Prostate gland (tissue), 2 donors: ENCODE measurements around the gene URGCP. TPM values are rescaled to one million over a fixed set of nuclear protein-coding genes. Genes with fewer than 3 reads are reported as not detected.

Experiments used
- DNase-seq: peaks from one replicate; pipeline ENCODE4 v3.0.0-alpha.2; 2019; ENCODE audit warnings: low spot score
- H3K27ac ChIP-seq, 2 donors: fragments of 200-600 bp; sonication (generic); 2 replicates each; pipeline ENCODE4 v1.5.1; 2017 to 2019
- H3K27me3 ChIP-seq: fragments of 200-600 bp; sonication (generic); replicated peaks from 2 replicates; pipeline ENCODE4 v1.5.1; 2019; ENCODE audit not compliant: insufficient read depth
- H3K36me3 ChIP-seq, 2 donors: fragments of 200-600 bp; sonication (generic); 1 replicate in 1 of 2; 2 replicates in 1 of 2; pipeline versions ENCODE4 v1.5.1 to v1.8.1; 2017 to 2019
- H3K4me1 ChIP-seq: fragments of 200-600 bp; sonication (generic); replicated peaks from 2 replicates; pipeline ENCODE4 v1.5.1; 2019
- H3K4me3 ChIP-seq, 2 donors: fragments of 200-600 bp; sonication (generic); 2 replicates each; pipeline ENCODE4 v1.5.1; 2017 to 2019
- H3K9me3 ChIP-seq: fragments of 200-600 bp; sonication (generic); 2 replicates; pipeline ENCODE4 v1.5.1; 2017
- POLR2A ChIP-seq: fragments of 450-650 bp; IDR thresholded peaks from one replicate; pipeline ENCODE4 v1.6.1; 2016; ENCODE audit warnings: antibody characterized with exemption, mild to moderate bottlenecking
- POLR2AphosphoS5 ChIP-seq: sonication (generic); formaldehyde crosslinking; IDR thresholded peaks from one replicate; pipeline ENCODE4 v1.6.1; 2017; ENCODE audit warnings: antibody characterized with exemption
- whole genome bisulfite sequencing: methylation state at CpG from one replicate; pipeline ENCODE4 v1.1.5; 2018; 5-methylcytosine and 5-hydroxymethylcytosine counted together
- intact Hi-C: fragments of 100-400 bp; cut with DNase I; formaldehyde crosslinking; loops from one replicate; pipeline ENCODE4 v1.14.2; 2022
- total RNA-seq, 2 donors: library from RNA; depleted of rRNA; stranded (reverse); fragments of >200 nt; gene quantifications; one replicate each; pipeline ENCODE4 v1.1.0, GENCODE V29; 2016
- TF ChIP-seq, protein P1 (sequence below), 4 experiments: fragments of 200-600 bp in 2 of 4; fragments of 450-650 bp in 2 of 4; sonication (generic) in 2 of 4; IDR thresholded peaks; 1 replicate in 3 of 4; 2 replicates in 1 of 4; pipeline ENCODE4 v1.5.1; 2016 to 2019; ENCODE audit warnings: antibody characterized with exemption in 4 of 4, mild to moderate bottlenecking in 2 of 4, moderate library complexity in 2 of 4

URGCP gene
- total RNA-seq, 2 donors from 2014 or later = 22.2 to 30.8 TPM

- Histone ChIP-seq H3K9me3 (no peaks in the 10 kb centered on the region), H3K27me3 (no peaks in the 10 kb centered on the region), H3K36me3 (no peaks in the 10 kb centered on the region), H3K4me1 (no peaks in the 10 kb centered on the region), H3K4me3 (no peak overlapping the region), H3K27ac (no peak overlapping the region)
- 95% methylated on average over 5 of the region's 5 CpGs for WGBS
- intact Hi-C loops = no loop called here
- TF ChIP-seq, protein P1, sequence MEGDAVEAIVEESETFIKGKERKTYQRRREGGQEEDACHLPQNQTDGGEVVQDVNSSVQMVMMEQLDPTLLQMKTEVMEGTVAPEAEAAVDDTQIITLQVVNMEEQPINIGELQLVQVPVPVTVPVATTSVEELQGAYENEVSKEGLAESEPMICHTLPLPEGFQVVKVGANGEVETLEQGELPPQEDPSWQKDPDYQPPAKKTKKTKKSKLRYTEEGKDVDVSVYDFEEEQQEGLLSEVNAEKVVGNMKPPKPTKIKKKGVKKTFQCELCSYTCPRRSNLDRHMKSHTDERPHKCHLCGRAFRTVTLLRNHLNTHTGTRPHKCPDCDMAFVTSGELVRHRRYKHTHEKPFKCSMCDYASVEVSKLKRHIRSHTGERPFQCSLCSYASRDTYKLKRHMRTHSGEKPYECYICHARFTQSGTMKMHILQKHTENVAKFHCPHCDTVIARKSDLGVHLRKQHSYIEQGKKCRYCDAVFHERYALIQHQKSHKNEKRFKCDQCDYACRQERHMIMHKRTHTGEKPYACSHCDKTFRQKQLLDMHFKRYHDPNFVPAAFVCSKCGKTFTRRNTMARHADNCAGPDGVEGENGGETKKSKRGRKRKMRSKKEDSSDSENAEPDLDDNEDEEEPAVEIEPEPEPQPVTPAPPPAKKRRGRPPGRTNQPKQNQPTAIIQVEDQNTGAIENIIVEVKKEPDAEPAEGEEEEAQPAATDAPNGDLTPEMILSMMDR (IDR thresholded peaks at IDR 0.05) = no peak
- TF ChIP-seq POLR2A (no peak), POLR2AphosphoS5 (no peak)
- no peak for DNase-seq
These were observed 23.4 kb upstream of the URGCP start for GRCh38 chr7:43929529-43930457.

DNA sequence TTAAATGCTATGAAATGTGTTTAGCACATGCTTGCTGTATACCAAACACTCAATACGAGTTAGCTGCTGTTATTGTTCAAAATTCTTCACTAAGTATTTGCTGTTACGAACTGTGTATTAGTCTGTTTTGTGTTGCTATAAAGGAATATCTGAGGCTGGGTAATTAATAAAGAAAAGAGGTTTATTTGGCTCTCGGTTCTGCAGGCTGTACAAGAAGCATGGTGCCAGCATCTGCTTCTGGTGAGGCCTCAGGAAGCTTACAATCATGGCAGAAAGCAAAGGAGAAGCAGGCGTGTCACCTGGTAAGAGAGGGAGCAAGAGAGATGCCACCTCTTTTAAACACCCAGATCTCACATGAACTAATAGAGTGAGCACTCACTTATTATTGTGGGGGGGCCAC, 21.4 kb upstream of the URGCP start:
- Histone ChIP-seq H3K27me3 (no peaks in the 10 kb centered on the region), H3K9me3 (no peaks in the 10 kb centered on the region), H3K4me3 (no peak overlapping the region), H3K27ac (no peak overlapping the region), H3K4me1 (no peaks in the 10 kb centered on the region), H3K36me3 (no peaks in the 10 kb centered on the region)
- TF ChIP-seq POLR2AphosphoS5 (no peak), POLR2A (no peak)
- TF ChIP-seq, protein P1 (IDR thresholded peaks at IDR 0.05) = no peak
- intact Hi-C loops = no loop called here
- 94% methylated on average over 4 of the region's 4 CpGs for whole genome bisulfite sequencing
- DNase-seq = no peak

GRCh38 chr7:43926798-43927123, 20.4 kb upstream of the URGCP start:
- Histone ChIP-seq H3K4me3 (peak overlapping the region; percentile 47 to 70), H3K27me3 (no peaks in the 10 kb centered on the region), H3K36me3 (no peaks in the 10 kb centered on the region), H3K9me3 (no peaks in the 10 kb centered on the region), H3K27ac (peak overlapping the region; percentile 93 to 96), H3K4me1 (no peaks in the 10 kb centered on the region)
- TF ChIP-seq POLR2A (no peak), POLR2AphosphoS5 (no peak)
- TF ChIP-seq, protein P1 (IDR thresholded peaks at IDR 0.05) = peak in 1 of 4 experiments; percentile 34
- WGBS = under 1% methylated on average over 6 of the region's 6 CpGs
- DNase-seq = no peak
- intact Hi-C loops = no loop called here

- Histone ChIP-seq H3K36me3 (no peaks in the 10 kb centered on the region), H3K4me1 (no peaks in the 10 kb centered on the region), H3K27me3 (no peaks in the 10 kb centered on the region), H3K27ac (peak within 1 kb of the TSS; percentile 93 to 96), H3K9me3 (no peaks in the 10 kb centered on the region), H3K4me3 (peak within 1 kb of the TSS; percentile 47 to 70)
- intact Hi-C loops = no loop called here
- DNase-seq = peak; percentile 86
- WGBS = under 1% methylated on average over 71 of the region's 82 CpGs
- TF ChIP-seq POLR2AphosphoS5 (peak; percentile 84), POLR2A (peak; percentile 96)
- TF ChIP-seq, protein P1 (IDR thresholded peaks at IDR 0.05) = no peak
These were observed 19.8 kb upstream of the URGCP start, which contains the start of gene UBE2D4 for GRCh38 chr7:43925984-43926797. Gene UBE2D4, plus strand, starts transcription at chr7:43926436. Its CDS starts 97 bp downstream, at chr7:43926533.
